Stimulated activated CD8-positive, alpha-beta memory T cell treated with anti-CD3 and anti-CD28 coated beads, Interleukin-4, amount 100 ng/mL, for 4 hours (primary cell): ENCODE measurements around the gene SCGB1D1.

Experiments used
- DNase-seq, 2 donors: peaks; one replicate each; pipeline ENCODE4 v3.0.0-alpha.2; 2020; ENCODE audit warnings: low read depth in 2 of 2, low spot score in 1 of 2

Gene SCGB1D1, protein sequence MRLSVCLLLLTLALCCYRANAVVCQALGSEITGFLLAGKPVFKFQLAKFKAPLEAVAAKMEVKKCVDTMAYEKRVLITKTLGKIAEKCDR

DNA sequence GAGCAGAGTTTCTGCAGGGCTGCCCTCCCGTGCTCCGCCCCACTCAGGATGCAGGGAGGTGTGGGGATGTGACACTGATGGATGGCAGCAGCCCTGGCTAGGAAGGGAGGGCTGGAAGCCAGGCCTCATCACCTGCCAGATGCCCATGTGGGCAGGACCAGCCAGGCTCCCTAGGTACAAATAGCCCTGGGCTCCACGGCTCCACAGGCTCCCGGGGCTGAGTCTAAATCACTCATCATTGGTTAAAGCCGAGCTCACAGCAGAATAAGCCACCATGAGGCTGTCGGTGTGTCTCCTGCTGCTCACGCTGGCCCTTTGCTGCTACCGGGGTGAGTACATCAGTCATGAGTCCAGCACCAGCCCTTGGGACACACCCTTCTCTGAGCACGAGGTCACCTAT lies at the start of gene SCGB1D1:
Gene SCGB1D1 (plus strand): TSS at position 206 of the 400 bp plus-strand sequence. CDS start 69 bp downstream, at position 275.
- no peak for DNase-seq

DNA sequence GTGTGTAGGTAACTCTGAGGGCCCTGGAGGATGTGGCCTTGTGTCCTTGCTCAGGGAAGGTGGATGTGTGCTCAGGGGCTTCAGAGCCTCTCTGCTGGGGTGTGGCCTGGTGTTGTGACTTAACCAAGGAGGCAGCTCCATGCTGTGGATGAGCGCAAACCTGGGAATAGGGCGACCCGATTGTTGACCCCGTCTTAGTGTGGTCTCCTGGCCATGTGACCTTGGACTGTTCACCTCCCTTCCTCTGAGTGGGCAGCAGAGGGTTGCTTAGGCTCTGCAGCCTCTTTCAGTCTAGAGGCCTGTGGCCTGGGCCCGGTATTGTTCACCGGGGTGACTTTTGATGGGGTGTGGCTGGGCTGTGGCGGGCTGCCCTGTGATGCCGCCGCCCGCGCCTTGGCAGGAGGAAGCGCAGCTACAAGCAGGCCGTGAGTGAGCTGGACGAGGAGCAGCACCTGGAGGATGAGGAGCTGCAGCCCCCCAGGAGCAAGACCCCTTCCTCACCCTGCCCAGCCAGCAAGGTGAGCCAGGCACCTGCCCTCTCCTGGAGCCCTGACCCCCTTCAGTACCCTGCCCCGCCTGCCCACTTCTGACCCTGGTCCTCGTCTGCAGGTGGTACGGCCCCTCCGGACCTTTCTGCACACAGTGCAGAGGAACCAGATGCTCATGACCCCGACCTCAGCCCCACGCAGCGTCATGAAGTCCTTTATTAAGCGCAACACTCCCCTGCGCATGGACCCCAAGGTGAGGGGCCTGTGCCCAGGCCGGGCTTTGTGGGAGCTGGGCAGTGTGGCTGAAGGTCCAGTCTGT lies 49.5 kb upstream of the SCGB1D1 start:
- no peak for DNase-seq

DNA sequence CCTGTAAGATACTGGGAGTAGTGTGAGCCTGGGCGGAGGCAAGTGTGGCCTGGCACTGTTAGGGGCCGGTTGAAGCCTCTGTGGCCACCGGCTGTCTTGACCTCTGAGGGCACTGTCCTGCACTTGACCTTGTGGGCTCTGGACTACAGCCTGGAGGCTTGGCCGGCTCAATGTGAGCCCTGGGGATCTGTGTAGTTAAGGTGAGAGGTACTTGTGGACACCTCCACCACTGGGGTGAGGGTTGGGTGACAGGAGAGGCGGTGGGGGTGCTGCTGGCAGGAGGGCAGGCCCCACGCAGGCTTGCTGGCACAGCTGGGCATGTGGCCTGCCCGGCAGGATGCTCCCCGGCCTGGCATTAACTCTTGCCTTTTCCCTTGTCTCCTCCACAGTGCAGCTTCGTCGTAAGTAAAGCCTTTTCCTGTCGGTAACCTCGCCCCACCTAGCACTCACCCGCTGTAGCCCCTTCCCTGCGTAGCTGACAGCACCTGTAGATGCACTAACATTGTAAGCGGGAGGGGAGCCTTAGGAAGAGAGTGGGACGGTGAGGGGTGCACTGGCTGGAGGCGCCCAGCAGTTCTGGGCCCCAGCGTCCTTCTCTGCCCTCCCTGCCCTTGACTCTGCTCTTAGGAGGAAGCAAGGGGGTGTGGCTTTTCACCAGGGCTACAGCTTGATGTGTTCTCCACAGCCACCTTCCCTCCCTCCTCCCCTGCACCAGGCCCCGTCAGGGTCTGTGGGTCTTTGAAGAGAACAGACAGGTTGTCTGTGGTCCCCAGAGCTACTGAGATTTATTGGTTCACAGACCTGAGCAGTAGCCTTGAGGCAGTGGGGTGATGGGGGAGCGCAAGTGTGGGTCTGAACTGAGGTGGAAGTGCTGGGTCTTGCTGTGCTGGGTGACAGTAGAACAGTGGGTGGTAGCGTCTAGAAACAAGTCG lies 48.6 kb upstream of the SCGB1D1 start:
- DNase-seq = no peak

DNA sequence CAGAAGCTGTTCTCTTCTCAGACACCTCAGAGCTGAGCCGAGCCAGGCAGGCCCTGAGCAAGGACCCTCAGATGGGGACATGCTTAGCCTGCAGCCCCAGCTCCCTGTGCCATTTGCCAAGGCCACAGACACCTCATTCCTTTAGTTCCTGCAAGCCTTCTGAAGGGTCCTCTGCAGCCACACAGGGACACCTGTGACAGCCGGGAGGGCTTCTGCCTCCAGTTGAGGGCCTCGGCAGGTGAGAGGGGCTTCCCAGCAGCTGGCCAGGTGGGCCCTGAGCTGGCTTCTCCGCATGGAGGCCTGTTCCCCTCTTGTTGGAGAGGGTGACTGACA lies 48.0 kb upstream of the SCGB1D1 start:
- DNase-seq = no peak

DNA sequence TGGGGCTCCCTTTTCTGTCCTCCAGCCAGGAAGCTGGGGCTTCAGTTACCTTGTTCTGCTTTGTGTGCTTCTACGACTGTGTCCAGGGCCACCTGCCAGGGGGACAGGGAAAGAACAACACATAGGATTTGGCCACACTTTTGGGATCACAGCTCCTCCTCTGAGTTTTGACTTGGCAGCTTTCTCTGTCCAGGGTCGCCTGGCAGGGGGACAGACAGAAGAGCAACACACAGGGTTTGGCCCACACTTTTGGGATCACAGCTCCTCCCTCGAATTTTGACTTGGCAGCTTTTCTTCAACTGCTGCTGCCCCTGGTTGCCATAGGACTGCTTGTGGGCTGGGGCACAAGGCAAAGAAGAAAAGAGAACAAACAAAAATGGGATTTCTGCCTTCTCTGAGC lies 47.1 kb upstream of the SCGB1D1 start:
- no peak for DNase-seq

DNA sequence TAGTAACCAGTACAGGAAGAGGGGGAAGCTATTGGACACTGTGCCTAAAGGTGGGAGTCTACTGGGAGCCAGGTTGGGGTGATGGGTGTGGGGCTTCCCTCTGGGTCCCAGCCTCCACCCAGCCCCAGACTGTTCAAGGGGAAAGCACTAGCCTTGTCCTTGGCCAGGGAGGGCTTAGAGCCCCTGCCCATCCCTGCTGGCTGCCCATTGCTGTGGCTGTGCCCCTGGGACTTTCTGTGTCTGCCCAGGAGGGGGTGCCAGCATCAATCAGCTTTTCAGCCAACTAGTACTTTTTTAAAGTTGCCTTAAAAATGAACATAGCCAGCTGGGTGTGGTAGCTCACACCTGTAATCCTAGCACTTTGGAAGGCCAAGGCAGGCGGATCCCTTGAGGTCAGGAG lies 46.3 kb upstream of the SCGB1D1 start:
- DNase-seq = no peak

DNA sequence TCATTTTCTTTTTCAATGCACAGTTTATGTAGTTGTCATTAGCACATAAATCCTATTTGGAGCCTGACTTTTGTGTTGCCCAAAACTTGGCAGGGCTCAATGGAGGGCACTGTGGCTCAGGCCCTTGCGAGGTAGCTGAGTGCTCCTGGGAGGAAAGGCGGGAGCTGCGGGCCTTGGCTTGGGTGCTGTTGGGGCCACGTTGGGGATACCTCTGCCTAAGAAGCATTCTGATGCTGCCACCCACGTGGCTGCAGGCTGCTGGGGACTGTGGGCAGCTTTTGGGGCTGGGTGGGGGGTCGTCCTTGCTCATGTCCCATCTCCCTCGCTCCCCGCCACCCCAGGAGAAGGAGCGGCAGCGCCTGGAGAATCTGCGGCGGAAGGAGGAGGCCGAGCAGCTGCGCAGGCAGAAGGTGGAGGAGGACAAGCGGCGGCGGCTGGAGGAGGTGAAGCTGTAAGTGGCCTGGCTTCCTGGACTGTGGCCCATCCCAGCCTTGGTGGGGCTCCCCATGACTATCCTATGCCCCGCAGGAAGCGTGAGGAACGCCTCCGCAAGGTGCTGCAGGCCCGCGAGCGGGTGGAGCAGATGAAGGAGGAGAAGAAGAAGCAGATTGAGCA lies 45.3 kb upstream of the SCGB1D1 start:
- no peak for DNase-seq

DNA sequence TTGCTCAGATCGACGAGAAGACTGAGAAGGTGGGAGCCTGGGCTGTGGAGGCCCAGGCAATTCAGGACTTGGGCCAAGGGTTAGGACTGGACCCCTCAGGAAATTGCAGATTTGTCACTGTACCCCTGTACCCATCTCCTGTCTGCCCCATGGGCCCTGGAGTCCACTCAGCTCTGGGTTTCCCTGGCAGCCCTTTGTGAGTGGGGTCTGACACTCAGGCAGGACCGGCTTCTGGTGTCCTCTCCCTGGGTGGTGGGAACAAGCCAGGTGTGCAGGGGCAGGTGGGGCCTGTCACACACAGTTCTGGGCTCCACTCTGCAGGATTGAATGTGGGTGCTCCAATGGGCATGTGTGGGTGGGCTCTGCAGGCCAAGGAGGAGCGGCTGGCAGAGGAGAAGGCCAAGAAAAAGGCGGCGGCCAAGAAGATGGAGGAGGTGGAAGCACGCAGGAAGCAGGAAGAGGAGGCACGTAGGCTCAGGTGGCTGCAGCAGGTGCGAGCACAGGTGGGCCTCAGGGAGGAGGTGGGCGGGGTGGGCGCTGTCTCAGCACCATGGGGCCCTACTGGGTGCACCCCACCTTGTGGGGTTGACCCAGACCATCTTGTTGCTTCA lies 44.6 kb upstream of the SCGB1D1 start:
- DNase-seq = no peak

DNA sequence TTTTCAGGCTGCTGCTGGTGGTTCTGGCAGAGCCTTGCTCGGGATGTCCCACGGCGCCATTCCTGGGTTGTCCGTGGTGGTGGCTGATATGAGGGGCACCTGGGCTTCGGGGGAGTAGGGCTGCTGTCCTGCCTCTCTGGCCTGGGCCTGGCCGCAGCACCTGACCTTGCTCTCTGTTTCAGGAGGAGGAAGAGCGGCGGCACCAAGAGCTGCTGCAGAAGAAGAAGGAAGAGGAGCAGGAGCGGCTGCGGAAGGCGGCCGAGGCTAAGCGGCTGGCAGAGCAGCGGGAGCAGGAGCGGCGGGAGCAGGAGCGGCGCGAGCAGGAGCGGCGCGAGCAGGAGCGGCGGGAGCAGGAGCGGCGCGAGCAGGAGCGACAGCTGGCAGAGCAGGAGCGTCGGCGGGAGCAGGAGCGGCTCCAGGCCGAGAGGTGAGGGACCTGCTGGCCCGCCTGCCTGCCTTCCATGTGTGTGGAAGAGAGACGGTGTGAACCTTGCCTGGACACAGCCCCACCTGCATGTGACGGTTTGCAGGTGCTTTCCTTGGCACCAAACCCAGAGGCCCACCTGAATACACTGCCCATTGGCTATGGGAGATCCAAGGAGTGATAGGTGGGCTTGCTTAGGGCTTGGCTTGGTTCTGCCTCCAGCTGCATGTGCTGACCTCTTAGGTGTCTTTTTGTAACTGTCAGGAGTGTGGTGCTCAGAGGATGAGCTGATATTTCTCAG lies 43.4 kb upstream of the SCGB1D1 start:
- no peak for DNase-seq

DNA sequence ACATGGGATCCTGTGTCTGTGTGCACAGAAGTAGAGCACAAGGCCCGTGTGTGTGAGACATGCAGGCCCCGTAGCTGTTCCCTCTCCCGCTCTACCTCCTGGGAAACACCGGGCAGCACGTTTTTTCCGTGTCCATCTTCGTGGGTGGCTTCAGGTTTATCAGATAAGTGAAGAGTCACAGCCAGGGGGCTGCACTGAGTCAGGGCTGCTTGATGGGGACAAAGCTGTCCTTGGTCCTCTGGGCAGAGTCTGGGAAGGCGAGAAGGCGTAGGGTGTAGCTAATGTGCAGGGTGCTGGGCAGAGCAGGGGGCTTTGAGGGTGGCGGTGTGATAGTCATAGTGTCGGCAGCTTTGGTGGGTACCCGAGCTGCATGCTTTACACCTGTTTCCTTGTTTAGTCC lies 42.5 kb upstream of the SCGB1D1 start:
- no peak for DNase-seq

DNA sequence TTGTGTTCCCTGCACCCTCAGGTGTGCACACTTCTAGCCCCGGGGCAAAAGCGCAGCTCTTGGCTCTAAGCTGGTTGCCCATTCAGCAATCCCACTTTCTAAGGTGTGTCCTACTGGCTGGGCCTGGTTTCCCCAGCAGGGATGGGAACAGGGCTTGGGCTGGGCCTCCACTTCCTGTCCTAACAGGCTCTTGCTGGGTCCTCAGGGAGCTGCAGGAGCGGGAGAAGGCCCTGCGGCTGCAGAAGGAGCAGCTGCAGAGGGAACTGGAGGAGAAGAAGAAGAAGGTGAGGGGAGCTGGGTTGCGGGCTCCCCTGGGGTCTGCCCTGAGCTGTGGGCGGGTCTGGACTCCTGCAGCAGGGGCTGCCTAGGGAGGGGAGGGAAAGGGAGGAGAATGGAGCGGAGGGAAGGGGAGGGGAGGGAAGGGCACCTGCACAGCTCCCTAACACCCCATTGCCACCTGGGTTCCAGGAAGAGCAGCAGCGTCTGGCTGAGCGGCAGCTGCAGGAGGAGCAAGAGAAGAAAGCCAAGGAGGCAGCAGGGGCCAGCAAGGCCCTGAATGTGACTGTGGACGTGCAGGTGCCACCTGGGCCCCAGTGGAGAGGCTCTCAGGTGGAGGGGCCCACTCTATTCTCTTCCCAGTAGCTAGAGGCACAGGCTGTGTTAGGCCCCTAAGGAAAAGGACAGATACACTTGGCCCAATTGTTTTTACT lies 41.6 kb upstream of the SCGB1D1 start:
- no peak for DNase-seq

DNA sequence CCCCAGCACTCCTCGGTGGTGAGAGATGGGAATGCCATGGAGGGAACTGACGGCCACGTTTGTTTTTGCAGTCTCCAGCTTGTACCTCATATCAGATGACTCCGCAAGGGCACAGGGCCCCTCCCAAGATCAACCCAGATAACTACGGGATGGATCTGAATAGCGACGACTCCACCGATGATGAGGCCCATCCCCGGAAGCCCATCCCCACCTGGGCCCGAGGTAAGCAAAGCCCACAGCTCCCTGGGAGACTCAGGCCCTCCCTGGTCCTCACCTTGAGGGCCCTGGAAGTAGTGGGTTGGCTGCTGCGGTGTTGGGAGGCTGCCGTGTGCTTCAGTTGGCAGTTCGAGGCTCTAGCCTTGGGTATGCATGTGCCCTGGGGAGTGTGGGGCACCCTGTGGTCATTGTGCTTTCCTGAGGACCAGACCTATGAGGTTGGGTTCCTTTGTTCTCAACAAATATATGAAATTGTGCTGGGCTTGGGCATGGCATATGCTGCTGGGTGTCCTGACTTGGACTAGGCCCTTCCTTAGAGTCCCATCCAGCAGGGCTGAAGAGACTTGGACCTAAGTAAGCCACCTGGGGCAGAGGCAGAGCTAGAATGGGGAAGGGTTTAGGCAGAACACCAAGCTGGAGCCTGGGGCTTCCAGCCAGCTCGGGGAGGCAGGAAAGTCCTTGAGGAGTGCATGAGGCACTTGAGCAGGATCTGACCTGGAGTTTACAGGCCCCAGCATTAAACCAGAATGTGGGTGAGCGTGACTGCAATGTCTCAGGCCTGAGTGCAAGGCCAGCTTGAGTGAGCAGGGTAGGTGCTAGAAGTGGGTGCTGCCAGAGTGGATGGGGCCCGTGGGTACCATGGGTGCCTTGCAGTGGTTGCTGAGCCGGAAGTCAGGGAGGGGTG lies 39.8 kb upstream of the SCGB1D1 start:
- DNase-seq = no peak

DNA sequence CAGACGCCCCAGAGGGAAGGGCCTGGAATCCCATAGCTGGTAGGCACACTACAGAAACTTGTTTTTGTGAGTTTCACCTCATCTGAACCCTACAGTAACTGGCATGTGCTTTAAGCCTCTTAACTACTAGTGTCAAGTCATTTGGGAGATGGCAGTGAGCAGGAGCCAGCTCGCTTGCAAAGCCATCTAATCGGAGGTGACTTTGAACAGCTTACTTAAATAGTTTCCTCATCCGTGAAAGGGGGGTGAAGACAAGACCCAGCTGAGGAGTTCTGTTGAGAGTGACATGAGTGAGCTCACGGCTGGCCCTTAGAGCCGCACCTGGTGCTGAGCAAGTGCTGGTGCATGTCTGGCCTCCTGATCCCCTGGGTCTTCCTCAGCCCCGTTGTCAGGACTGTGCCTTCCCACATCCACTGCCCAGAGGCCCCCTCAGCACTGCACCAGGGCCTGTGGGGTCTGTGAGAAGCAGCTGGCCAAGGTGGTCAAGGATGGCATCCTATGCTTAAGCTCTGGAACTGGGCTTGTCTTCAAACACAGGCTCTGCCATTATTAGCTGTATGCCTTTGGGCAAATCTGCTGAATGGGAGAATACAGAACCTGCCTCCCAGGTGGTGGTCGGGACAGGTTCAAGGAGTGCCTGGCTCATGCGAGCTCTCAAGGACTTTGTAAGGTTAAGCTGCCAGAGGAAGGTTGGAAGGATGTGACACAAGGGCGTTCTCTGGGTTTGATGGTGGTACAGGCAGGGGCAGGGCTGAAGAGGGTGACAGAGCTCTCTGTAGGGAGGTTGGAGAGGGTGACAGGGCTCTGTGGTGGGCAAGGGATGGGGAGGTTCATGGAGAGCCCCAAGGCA lies 38.9 kb upstream of the SCGB1D1 start:
- DNase-seq = no peak

DNA sequence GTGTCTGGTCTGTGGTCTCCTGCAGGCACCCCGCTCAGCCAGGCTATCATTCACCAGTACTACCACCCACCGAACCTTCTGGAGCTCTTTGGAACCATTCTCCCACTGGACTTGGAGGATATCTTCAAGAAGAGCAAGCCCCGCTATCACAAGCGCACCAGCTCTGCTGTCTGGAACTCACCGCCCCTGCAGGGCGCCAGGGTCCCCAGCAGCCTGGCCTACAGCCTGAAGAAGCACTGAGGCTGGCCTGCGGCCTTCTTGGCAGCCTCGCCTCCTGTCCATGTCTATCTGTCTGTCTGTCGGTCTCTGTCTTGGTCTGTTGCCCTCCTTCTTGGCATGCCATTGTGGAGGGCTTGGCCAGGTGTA lies 38.3 kb upstream of the SCGB1D1 start:
- no peak for DNase-seq

DNA sequence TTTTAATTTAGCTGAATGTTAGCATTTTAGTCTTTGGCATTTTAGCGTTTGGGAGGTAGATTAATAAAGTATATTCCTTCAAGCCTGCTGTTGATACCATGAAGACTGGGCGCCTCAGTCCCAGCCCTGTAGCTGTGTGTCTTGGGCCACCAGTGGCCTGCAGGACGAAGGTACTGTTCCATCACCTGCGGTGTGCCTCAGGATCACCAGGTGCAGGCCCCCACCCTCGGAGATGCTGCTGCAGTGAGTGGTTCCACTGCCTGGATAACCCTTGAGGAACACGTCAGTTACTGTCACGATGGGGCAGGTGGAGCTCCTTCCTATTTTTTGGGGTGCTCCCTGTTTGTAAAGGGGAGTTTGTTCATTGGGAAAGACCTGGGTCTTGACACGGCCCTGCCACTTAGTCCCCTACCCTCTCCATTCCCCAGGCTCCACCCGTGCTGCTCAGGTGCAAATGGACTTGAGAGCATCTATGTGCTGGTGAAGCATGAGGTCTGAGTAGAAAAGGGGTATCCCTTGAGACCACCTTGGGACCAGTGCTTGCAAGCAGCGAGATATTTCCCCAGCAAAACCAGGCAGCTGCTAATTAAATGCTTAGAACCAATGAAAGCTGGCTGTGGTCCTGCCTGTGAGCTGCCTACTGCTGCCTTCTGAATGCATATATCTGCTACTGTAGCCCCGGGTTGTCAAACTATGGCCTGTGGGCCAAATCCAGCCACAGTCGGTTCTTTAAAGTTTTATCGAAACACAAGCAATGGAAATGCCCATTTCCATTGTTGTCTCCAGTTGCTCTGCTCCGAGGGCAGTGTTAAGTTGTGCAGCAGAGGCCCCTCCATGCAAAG lies 37.5 kb upstream of the SCGB1D1 start:
- DNase-seq = no peak

DNA sequence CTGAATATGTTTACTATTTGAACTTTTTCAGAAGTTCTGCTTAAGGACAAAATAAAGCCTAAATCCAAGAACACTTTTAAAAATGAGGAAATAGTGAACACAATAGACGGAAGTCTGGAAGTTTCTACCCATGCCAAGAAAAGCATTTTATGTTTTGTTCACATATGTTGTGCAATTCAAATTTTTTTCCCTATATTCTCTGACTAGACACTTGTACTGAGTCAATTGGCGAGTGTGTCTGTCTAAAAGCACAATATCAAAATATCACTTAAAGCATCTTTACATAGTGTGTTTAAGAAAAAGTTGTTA lies 37.0 kb upstream of the SCGB1D1 start:
- no peak for DNase-seq

DNA sequence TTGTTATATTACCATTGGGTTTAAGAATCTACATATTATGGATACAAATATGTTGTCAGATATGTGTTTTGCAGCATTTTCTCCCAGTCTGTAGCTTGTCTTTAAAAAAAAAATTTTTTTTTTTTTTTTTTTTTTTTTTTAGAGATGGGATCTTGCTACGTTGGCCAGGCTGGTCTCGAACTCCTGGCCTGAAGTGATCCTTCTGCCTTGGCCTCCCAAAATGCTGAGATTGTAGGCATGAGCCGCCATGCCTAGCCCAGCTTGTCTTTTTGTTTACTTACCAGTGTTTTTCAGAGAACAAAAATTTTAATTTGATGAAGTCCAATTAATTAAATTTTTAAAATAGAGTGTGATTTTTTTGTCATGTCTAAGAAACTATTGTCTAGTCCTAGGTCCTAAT lies 36.4 kb upstream of the SCGB1D1 start:
- DNase-seq = no peak
